Subcutaneous adipose tissue (tissue), 4 donors: ENCODE data around the gene TSEN54. TPM values are rescaled to one million over a fixed set of nuclear protein-coding genes. Genes with fewer than 3 reads are reported as not detected.

ENCODE experiments used
- CTCF ChIP-seq: fragments of 450-650 bp; IDR thresholded peaks from one replicate; pipeline ENCODE4 v1.5.1; 2016; ENCODE audit warnings: low read depth, mild to moderate bottlenecking, control low read depth, antibody characterized with exemption, moderate library complexity
- total RNA-seq, 4 donors: library from RNA; depleted of rRNA; stranded (reverse); fragments of >200 nt; gene quantifications; one replicate each; pipeline ENCODE4 v1.1.0, GENCODE V29; 2016

Gene TSEN54
- total RNA-seq, 4 donors from 2014 or later: 9.5 to 23.8 (median 17.3) TPM

GRCh38 chr17:75511610-75512575 lies 4.4 kb upstream of the TSEN54 start:
- TF ChIP-seq CTCF: no peak

- no peak for TF ChIP-seq CTCF
Measured at GRCh38 chr17:75512926-75513640, 3.2 kb upstream of the TSEN54 start.

DNA sequence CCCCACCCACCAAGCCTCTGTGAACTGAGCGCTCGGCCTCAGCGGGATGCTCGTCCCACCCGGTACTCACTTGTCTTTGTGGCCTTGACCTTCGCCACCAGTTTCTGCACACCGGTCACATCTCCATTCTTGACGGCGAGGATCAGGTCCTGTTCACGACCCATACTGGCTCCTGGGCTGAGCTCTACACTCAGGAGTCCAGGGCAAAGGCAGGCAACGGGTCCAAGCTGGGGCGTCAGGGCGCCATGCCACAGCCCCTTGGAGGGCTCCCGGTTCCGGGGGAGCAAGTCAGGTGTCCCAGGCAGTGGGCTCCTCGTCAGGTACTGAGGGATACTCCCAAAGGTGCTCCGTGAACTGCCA lies 2.7 kb upstream of the TSEN54 start:
- no peak for TF ChIP-seq CTCF

- no peak for TF ChIP-seq CTCF
Measured at GRCh38 chr17:75514299-75514918, 1.9 kb upstream of the TSEN54 start.

DNA sequence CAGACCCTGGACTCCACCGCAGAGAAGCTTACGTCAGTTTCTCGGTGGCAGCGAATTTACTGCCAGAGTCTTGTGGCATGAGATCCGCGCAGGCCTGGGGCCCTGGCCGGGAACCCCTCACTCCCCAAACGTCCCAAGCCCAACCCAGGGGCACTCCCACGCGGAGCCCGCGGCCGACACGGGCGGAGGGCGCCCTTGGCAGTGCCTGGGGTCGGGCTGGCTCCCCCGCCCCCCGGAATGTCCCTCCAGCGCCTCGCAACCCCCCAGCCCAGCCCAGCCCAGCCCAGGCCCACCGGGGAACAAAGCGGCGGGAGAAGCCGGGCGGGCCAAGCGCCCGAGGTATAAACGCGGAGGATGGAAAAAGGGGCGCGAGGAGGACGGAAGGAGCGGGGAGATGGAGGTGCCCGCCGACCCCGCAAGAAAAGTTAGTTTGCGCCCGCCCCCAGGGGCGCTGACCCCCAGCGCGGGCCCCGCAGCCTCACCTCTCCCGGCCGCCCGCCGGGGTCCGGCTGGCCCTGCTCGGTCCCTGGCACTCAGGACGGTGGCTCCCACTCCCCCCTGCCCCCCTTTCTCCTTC lies 1.3 kb upstream of the TSEN54 start:
- no peak for TF ChIP-seq CTCF

- TF ChIP-seq CTCF: no peak
Measured at GRCh38 chr17:75515496-75516254, 653 bp upstream of the TSEN54 start, which contains the start of gene CASKIN2. Gene CASKIN2 (minus strand): TSS chr17:75515537. CDS start chr17:75513804, 1,733 bp downstream.
